HCT116 (cell line): Measurements from ENCODE around the gene ZNF311. TPM values are rescaled to one million over a fixed set of nuclear protein-coding genes. Genes with fewer than 3 reads are reported as not detected.

ENCODE experiments used
- ATAC-seq: fragments of 200-7000 bp; cut with Tn5 transposase; 2 replicates; pipeline ENCODE4 v1.9.1; 2020; ENCODE audit warnings: mild to moderate bottlenecking, moderate library complexity
- BruUV-seq: library from RNA; stranded (reverse); fragments of 400-500 nt; replicated peaks from 2 replicates; lab custom pipeline; 2021; lab: Mats Ljungman, UMichigan
- CTCF ChIA-PET: fragments of 300-600 bp; sonication (Branson Sonifier 250); formaldehyde crosslinking; loops from one replicate; lab custom pipeline; 2021; ENCODE audit warnings: antibody characterized with exemption; lab: Charles Lee
- POLR2A ChIA-PET: fragments of 300-600, 350-600 bp; sonication (Branson Sonifier 250); formaldehyde crosslinking; loops from one replicate; lab custom pipeline; 2021; ENCODE audit warnings: antibody characterized with exemption; lab: Charles Lee
- RAD21 ChIA-PET, 2 experiments: fragments of 300-600 bp; sonication (Branson Sonifier 250); formaldehyde crosslinking; loops; one replicate each; lab custom pipeline; 2023; ENCODE audit warnings: low total read pairs in 2 of 2; ENCODE audit not compliant: uncharacterized antibody in 2 of 2, unreplicated experiment in 2 of 2, low non-redundant PET in 1 of 2; lab: Charles Lee
- DNase-seq: peaks from one replicate; pipeline ENCODE4 v3.0.0-alpha.2; 2010; ENCODE audit warnings: low read depth, low spot score
- H2AFZ ChIP-seq: fragments of 200-600 bp; shearing (Covaris generic), sonication (generic); 2 replicates; pipeline ENCODE4 v1.6.1; 2017; ENCODE audit warnings: low read depth, mixed run types, mixed read lengths, antibody characterized with exemption, low read length; ENCODE audit not compliant: poor library complexity, severe bottlenecking
- H3K27ac ChIP-seq: 2 replicates; pipeline ENCODE4 v1.5.1; 2012; ENCODE audit warnings: low read depth, low read length
- H3K27me3 ChIP-seq: fragments of 200-600 bp; sonication (generic); 2 replicates; pipeline ENCODE4 v1.6.1; 2016; ENCODE audit warnings: mixed run types, low read length, mixed read lengths; ENCODE audit not compliant: insufficient read depth
- H3K36me3 ChIP-seq, 2 experiments: fragments of 200-500 bp in 1 of 2; fragments of 200-600 bp in 1 of 2; sonication (Bioruptor generic) in 1 of 2; sonication (generic) in 1 of 2; 2 replicates each; pipeline versions ENCODE4 v1.5.1 to v1.6.1; 2014 to 2016; ENCODE audit warnings: low read length in 2 of 2, inconsistent platforms in 1 of 2, mixed read lengths in 1 of 2, mixed run types in 1 of 2; ENCODE audit not compliant: insufficient read depth in 2 of 2, control insufficient read depth in 1 of 2
- H3K4me1 ChIP-seq, 2 experiments: fragments of 200-600 bp in 1 of 2; sonication (generic) in 1 of 2; 2 replicates each; pipeline versions ENCODE4 v1.5.1 to v1.6.1; 2012 to 2017; ENCODE audit warnings: low read length in 2 of 2, inconsistent platforms in 1 of 2, mild to moderate bottlenecking in 1 of 2, mixed read lengths in 1 of 2, mixed run types in 1 of 2, moderate library complexity in 1 of 2; ENCODE audit not compliant: insufficient read depth in 2 of 2, control insufficient read depth in 1 of 2
- H3K4me2 ChIP-seq: fragments of 200-600 bp; sonication (generic); 2 replicates; pipeline ENCODE4 v1.6.1; 2017; ENCODE audit warnings: mixed run types, low read length, mixed read lengths
- H3K4me3 ChIP-seq, 2 experiments: fragments of 200-600 bp in 1 of 2; sonication (generic) in 1 of 2; replicated peaks in 1 of 2; 2 replicates each; pipeline ENCODE4 v1.5.1; 2011 to 2016; ENCODE audit warnings: low read length in 2 of 2, control low read depth in 1 of 2, low read depth in 1 of 2, mild to moderate bottlenecking in 1 of 2, mixed read lengths in 1 of 2, mixed run types in 1 of 2
- H3K79me2 ChIP-seq: fragments of 200-600 bp; sonication (generic); 2 replicates; pipeline ENCODE4 v1.6.1; 2017; ENCODE audit warnings: mild to moderate bottlenecking, mixed run types, low read length, moderate library complexity, mixed read lengths; ENCODE audit not compliant: insufficient read depth
- H3K9ac ChIP-seq: fragments of 200-600 bp; sonication (generic); 2 replicates; pipeline ENCODE4 v1.6.1; 2016; ENCODE audit warnings: low read length, mixed read lengths
- H3K9me2 ChIP-seq: fragments of 200-600 bp; sonication (generic), shearing (Covaris generic); 2 replicates; pipeline ENCODE4 v1.6.1; 2017; ENCODE audit warnings: mixed run types, mild to moderate bottlenecking, moderate library complexity; ENCODE audit not compliant: insufficient read depth
- H3K9me3 ChIP-seq, 2 experiments: fragments of 200-500 bp in 1 of 2; fragments of 200-600 bp in 1 of 2; sonication (Bioruptor generic) in 1 of 2; sonication (generic) in 1 of 2; 2 replicates each; pipeline ENCODE4 v1.6.1; 2014 to 2017; ENCODE audit warnings: low read length in 2 of 2, mixed read lengths in 2 of 2, inconsistent platforms in 1 of 2, low read depth in 1 of 2, mild to moderate bottlenecking in 1 of 2, mixed run types in 1 of 2, moderate library complexity in 1 of 2; ENCODE audit not compliant: control insufficient read depth in 1 of 2, insufficient read depth in 1 of 2
- H4K20me1 ChIP-seq: fragments of 200-600 bp; sonication (generic), shearing (Covaris generic); 2 replicates; pipeline ENCODE4 v1.6.1; 2017; ENCODE audit warnings: mixed run types, mild to moderate bottlenecking, moderate library complexity; ENCODE audit not compliant: insufficient read depth
- ELF1 ChIP-seq: IDR thresholded peaks from 2 replicates; pipeline ENCODE4 v1.6.1; 2012; ENCODE audit warnings: low read depth, borderline replicate concordance
- EZH2phosphoT487 ChIP-seq: fragments of 200-600 bp; IDR thresholded peaks from 2 replicates; pipeline ENCODE4 v1.6.1; 2018; ENCODE audit warnings: antibody characterized with exemption, borderline replicate concordance
- FOSL1 ChIP-seq: IDR thresholded peaks from 2 replicates; pipeline ENCODE4 v1.6.1; 2012; ENCODE audit warnings: low read depth
- JUND ChIP-seq: IDR thresholded peaks from 2 replicates; pipeline ENCODE4 v1.6.1; 2012
- POLR2A ChIP-seq: IDR thresholded peaks from 2 replicates; pipeline ENCODE4 v1.7.0; 2011; ENCODE audit warnings: borderline replicate concordance; ENCODE audit not compliant: insufficient read depth, insufficient read length; ENCODE audit errors: extremely low read depth
- SP1 ChIP-seq: IDR thresholded peaks from 2 replicates; pipeline ENCODE4 v1.6.1; 2012; ENCODE audit warnings: low read depth
- SRF ChIP-seq: IDR thresholded peaks from 2 replicates; pipeline ENCODE4 v1.6.1; 2012; ENCODE audit warnings: low read depth
- TCF7L2 ChIP-seq: IDR thresholded peaks from 2 replicates; pipeline ENCODE4 v1.7.0; 2011; ENCODE audit warnings: borderline replicate concordance, inconsistent platforms; ENCODE audit not compliant: insufficient read depth, insufficient read length; ENCODE audit errors: extremely low read depth
- ZFX ChIP-seq: fragments of 450-650 bp; IDR thresholded peaks from 2 replicates; pipeline ENCODE4 v1.6.1; 2017
- intact Hi-C: fragments of 100-400 bp; cut with micrococcal nuclease; formaldehyde crosslinking; loops from 2 replicates; pipeline ENCODE4 v1.10.0; 2022
- total RNA-seq: library from RNA; stranded (reverse); gene quantifications from one replicate; pipeline ENCODE4 v1.2.1, GENCODE V29; 2021; ENCODE audit not compliant: unreplicated experiment
- TF ChIP-seq, protein P1 (sequence below), 3 experiments: fragments of 200-600 bp in 1 of 3; sonication (generic) in 1 of 3; IDR thresholded peaks in 2 of 3; conservative IDR thresholded peaks in 1 of 3; 2 replicates each; pipeline ENCODE4 v1.5.1; 2012 to 2017; ENCODE audit warnings: low read depth in 2 of 3, low read length in 2 of 3, antibody characterized with exemption in 1 of 3, borderline replicate concordance in 1 of 3, control low read depth in 1 of 3, mild to moderate bottlenecking in 1 of 3, mixed read lengths in 1 of 3, mixed run types in 1 of 3, moderate library complexity in 1 of 3; ENCODE audit not compliant: insufficient read depth in 1 of 3

Gene ZNF311
- total RNA-seq, 1 experiment from 2014 or later, result not detected

DNA sequence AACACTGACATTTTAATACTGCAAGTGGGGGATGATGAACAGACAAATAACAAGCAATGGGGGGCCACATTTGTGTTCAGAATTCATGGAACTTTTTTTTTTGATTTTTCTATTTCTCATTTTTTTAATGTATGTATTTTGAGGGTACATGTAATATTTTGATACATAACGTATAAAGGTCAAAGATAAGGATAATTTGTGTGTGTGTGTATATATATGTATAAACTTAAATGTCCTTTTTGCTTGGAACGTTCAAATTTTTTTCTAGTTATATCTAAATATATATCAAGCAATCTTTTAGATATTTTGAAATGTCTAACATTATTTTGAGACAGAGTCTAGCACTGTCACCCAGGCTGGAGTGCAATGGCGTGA is 12.3 kb upstream of the ZNF311 start:
- H3K4me3 ChIP-seq, result no peak overlapping the region

DNA sequence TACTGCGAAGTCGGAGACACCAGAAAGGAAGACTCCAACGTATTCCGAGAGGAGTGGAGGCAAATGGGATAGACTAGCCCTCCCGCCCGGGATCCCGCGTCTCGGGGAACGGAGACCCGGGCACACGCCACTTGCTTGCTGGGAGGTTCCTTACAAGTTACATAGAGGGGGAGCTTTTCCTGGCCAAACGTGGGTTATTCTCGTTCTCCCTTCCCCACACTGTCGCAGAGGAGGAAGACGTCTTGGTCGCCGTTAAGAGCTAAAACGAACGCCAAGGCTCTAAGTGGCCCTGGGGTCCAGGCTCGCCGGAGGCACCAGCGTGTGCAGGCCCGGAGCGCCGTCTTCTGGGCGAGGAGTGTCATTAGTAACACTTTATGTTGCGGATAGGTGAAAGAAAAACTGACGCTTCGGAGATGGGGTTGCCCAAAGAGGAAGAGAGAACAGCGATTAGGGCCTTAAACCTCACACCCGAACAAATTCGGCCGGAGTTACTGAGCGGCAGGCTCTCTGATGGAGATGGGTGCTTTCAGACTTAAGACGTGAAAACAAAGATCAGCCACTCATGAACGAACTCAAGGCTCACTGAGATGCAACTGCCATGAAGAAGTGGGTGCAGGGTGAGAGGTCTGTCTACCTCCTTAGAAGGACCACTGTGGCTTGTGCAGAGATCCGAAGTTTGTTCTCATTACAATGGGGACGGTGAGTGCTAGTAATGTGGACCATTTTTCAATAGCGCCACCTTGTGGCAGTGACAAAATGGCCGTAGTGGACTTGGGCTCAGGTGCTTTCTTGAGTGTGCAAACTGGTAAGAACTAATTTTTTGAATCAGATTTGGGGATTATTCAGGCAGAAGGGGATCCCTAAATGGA is 11.7 kb upstream of the ZNF311 start:
- Histone ChIP-seq H3K9ac (no peak overlapping the region), H3K9me2 (no peaks in the 10 kb centered on the region), H3K9me3 (no peaks in the 10 kb centered on the region), H3K4me2 (no peak overlapping the region), H3K4me1 (no peaks in the 10 kb centered on the region), H3K27ac (no peak overlapping the region), H2AFZ (peak overlapping the region; percentile 96), H4K20me1 (no peaks in the 10 kb centered on the region), H3K4me3 (no peak overlapping the region), H3K36me3 (no peaks in the 10 kb centered on the region), H3K79me2 (no peaks in the 10 kb centered on the region), H3K27me3 (no peaks in the 10 kb centered on the region)
- RAD21 ChIA-PET, result no interaction called here
- peak; percentile 95 for ATAC-seq
- POLR2A ChIA-PET, result no interaction called here
- no TSS peak for BruUV-seq
- CTCF ChIA-PET, result interaction anchor here (2.0 kb wide), 1 partner anchor 179 kb away, joined by 5 read pairs; no protein-coding TSS in a partner anchor
- intact Hi-C loops, result loop anchor here (1.0 to 2.0 kb wide), 3 partner anchors 120 to 330 kb away; no protein-coding TSS in a partner anchor
- peak; percentile 72 for DNase-seq
- no peak for TF ChIP-seq POLR2A
- TF ChIP-seq JUND, result no peak
- no peak for TF ChIP-seq SRF
- TF ChIP-seq ZFX, result no peak
- TF ChIP-seq ELF1, result no peak
- TF ChIP-seq EZH2phosphoT487, result no peak
- no peak for TF ChIP-seq SP1
- no peak for TF ChIP-seq FOSL1
- TF ChIP-seq, protein P1, sequence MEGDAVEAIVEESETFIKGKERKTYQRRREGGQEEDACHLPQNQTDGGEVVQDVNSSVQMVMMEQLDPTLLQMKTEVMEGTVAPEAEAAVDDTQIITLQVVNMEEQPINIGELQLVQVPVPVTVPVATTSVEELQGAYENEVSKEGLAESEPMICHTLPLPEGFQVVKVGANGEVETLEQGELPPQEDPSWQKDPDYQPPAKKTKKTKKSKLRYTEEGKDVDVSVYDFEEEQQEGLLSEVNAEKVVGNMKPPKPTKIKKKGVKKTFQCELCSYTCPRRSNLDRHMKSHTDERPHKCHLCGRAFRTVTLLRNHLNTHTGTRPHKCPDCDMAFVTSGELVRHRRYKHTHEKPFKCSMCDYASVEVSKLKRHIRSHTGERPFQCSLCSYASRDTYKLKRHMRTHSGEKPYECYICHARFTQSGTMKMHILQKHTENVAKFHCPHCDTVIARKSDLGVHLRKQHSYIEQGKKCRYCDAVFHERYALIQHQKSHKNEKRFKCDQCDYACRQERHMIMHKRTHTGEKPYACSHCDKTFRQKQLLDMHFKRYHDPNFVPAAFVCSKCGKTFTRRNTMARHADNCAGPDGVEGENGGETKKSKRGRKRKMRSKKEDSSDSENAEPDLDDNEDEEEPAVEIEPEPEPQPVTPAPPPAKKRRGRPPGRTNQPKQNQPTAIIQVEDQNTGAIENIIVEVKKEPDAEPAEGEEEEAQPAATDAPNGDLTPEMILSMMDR (IDR thresholded peaks at IDR 0.05 in 2 of 3, conservative IDR thresholded peaks at IDR 0.05 in 1 of 3; ENCODE audit: borderline replicate concordance in 1 of 3, insufficient read depth in 1 of 3, low read depth in 2 of 3, low read length in 2 of 3), result peak; percentile 66 to 86 (median 84)
- no peak for TF ChIP-seq TCF7L2

More for the DNA sequence above, 12.3 kb upstream of the ZNF311 start:
- intact Hi-C loops, result loop anchor here (1.0 to 2.0 kb wide), 3 partner anchors 121 to 331 kb away; no protein-coding TSS in a partner anchor
- Histone ChIP-seq H3K9me2 (no peaks in the 10 kb centered on the region), H3K9ac (no peak overlapping the region), H3K36me3 (no peaks in the 10 kb centered on the region), H4K20me1 (no peaks in the 10 kb centered on the region), H3K27ac (no peak overlapping the region), H3K9me3 (no peaks in the 10 kb centered on the region), H3K4me1 (no peaks in the 10 kb centered on the region), H2AFZ (peak overlapping the region; percentile 63), H3K4me2 (no peak overlapping the region), H3K79me2 (no peaks in the 10 kb centered on the region), H3K27me3 (no peaks in the 10 kb centered on the region)
- no peak for ATAC-seq
- ChIA-PET CTCF (no interaction called here), POLR2A (no interaction called here), RAD21 (no interaction called here)
- no peak for DNase-seq
- TF ChIP-seq, protein P1 (IDR thresholded peaks at IDR 0.05 in 2 of 3, conservative IDR thresholded peaks at IDR 0.05 in 1 of 3; ENCODE audit: borderline replicate concordance in 1 of 3, insufficient read depth in 1 of 3, low read depth in 2 of 3, low read length in 2 of 3), result no peak
- TF ChIP-seq, all 23 proteins: peak for 0
- no TSS peak for BruUV-seq
